Measurements from ENCODE around the gene KHK. TPM values are rescaled to one million over a fixed set of nuclear protein-coding genes. Genes with fewer than 3 reads are reported as not detected.

Gene KHK
- 0.43 and 0.55 TPM in 2 replicates for total RNA-seq

GRCh38 chr2:27086724-27087593 lies at the start of gene KHK:
KHK (plus strand) TSS chr2:27086772; CDS start chr2:27087260, 488 bp downstream.

GRCh38 chr2:27050996-27051901 lies 35.3 kb upstream of the KHK start, which contains the start of gene AGBL5:
AGBL5 (plus strand) TSS chr2:27051668; CDS start chr2:27052959, 1,291 bp downstream.

GRCh38 chr2:27071277-27071989 lies 15.1 kb upstream of the KHK start, which contains the start of gene OST4:
OST4 (minus strand) TSS chr2:27071654.

GRCh38 chr2:27078267-27079194 lies 8.0 kb upstream of the KHK start, which contains the start of gene EMILIN1:
EMILIN1 (plus strand) TSS chr2:27078615; CDS start chr2:27079066, 451 bp downstream.

GRCh38 chr2:27118525-27119329 lies 32.2 kb downstream of the KHK start, which contains the start of gene CGREF1:
CGREF1 (minus strand) TSS chr2:27119128; CDS start chr2:27104366, 14,762 bp downstream.

GRCh38 chr2:27123302-27124150 lies 37.0 kb downstream of the KHK start, which contains the start of gene ABHD1:
ABHD1 (plus strand) TSS chr2:27123815; CDS start chr2:27123949, 134 bp downstream.

GRCh38 chr2:27133905-27134780 lies 47.6 kb downstream of the KHK start, which contains the start of gene PREB:
PREB (minus strand) TSS chr2:27134636; CDS start chr2:27134421, 215 bp downstream.

GRCh38 chr2:27139310-27139709 lies 52.7 kb downstream of the KHK start, which contains the start of gene PRR30:
PRR30 (minus strand) TSS chr2:27139410; CDS start chr2:27138329, 1,081 bp downstream.

GRCh38 chr2:27148801-27149439 lies 62.3 kb downstream of the KHK start, which contains the start of gene TCF23:
TCF23 (plus strand) TSS chr2:27149004; CDS start chr2:27149134, 130 bp downstream.

Other genes with a start within 250 kb of the KHK start
- not detected in 2 replicates for gene DPYSL5, start 238.6 kb upstream of the KHK start, total RNA-seq
- 3.1 and 3.3 TPM in 2 replicates for gene MAPRE3, start 116.1 kb upstream of the KHK start, total RNA-seq
- 31.6 and 33.6 TPM in 2 replicates for gene TMEM214, start 53.8 kb upstream of the KHK start, total RNA-seq
- gene AGBL5, start 35.1 kb upstream of the KHK start, total RNA-seq = 20.9 and 25.4 TPM in 2 replicates
- gene OST4, start 15.1 kb upstream of the KHK start, total RNA-seq = 670 and 734 TPM in 2 replicates
- 203 and 242 TPM in 2 replicates for gene EMILIN1, start 8.2 kb upstream of the KHK start, total RNA-seq
- gene CGREF1, start 32.4 kb downstream of the KHK start, total RNA-seq = 7.0 and 8.2 TPM in 2 replicates
- gene ABHD1, start 37.0 kb downstream of the KHK start, total RNA-seq = not detected in 2 replicates
- 49.1 and 56.2 TPM in 2 replicates for gene PREB, start 47.9 kb downstream of the KHK start, total RNA-seq
- not detected in 2 replicates for gene PRR30, start 52.6 kb downstream of the KHK start, total RNA-seq
- gene TCF23, start 62.2 kb downstream of the KHK start, total RNA-seq = not detected in 2 replicates
- gene ATRAID, start 125.3 kb downstream of the KHK start, total RNA-seq = 247 and 248 TPM in 2 replicates
- 11.5 and 14.7 TPM in 2 replicates for gene SLC5A6, start 125.5 kb downstream of the KHK start, total RNA-seq
- gene CAD, start 130.6 kb downstream of the KHK start, total RNA-seq = 19.6 and 28.0 TPM in 2 replicates
- gene SLC30A3, start 176.3 kb downstream of the KHK start, total RNA-seq = under 0.01 TPM in 1 of 2 replicates, not detected in the other
- not detected in 2 replicates for gene DNAJC5G, start 188.7 kb downstream of the KHK start, total RNA-seq
- 0.14 TPM in 1 of 2 replicates, not detected in the other for gene TRIM54, start 195.7 kb downstream of the KHK start, total RNA-seq
- 0.14 and 0.83 TPM in 2 replicates for gene UCN, start 221.7 kb downstream of the KHK start, total RNA-seq
- 59.4 and 68.0 TPM in 2 replicates for gene MPV17, start 236.3 kb downstream of the KHK start, total RNA-seq